GM21825 (cell line): ENCODE data around the gene DIP2B.

ENCODE experiments used
- ATAC-seq: cut with Tn5 transposase; IDR thresholded peaks from one replicate; pipeline ENCODE4 v1.9.1; 2021; ENCODE audit warnings: mild to moderate bottlenecking, moderate library complexity; ENCODE audit not compliant: unreplicated experiment

Gene DIP2B

DNA sequence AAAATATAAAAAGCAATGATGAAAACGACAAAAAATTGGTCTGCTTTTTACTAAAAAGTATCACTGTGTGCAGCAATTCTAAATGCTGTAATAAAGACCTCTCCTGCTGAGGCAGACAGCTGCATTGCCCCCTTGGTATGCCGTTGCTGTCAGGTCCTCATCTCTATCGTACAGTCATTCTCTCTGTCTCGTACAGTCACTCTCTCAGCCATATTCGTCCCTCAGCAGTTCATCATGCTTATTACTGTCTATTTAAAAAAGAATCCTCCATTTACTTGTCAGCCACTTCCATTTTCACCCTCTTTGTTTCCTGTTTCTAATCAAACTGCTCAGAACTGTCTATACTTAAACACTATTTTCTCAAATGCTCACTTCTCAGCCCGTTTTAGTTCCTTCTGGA is 123.6 kb downstream of the DIP2B start:
- no peak for ATAC-seq

DNA sequence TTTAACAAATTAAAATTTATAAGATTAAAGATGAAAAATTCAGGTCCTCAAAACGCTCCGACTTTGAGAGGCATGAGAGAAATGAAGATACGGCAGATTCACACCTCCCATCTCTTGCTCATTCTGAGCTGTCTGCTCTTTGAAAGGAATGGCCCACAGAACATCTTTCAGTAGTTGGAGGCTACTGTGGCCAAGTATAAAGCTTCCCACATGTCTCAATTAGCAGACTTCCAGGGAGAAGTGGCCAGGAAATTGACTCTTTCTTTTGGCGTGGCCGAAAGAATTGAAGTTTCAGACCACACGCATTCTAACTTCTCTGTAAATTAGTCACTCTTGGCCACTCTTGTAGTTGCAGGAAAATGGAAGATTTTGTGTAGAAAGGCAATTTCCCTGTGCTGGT is 129.2 kb downstream of the DIP2B start:
- no peak for ATAC-seq

DNA sequence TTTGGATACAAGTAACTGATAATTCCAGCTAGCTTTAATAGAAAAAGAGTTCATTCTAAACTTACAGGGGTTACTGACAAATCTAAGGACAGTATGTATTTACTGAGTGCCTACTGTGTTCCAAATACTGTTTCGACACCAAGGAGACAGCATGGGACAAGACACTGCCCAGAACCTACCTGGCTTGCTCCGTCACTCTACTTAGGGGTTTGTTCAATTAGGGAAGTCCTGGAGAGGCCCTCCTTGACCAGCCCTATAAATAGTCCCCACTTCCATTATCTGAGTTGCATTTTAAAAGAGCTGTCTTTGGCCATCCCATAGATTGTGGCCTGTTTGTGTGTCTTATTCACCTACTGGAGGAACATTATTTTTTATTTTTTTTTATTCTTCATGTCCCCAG is 129.6 kb downstream of the DIP2B start:
- ATAC-seq: no peak

DNA sequence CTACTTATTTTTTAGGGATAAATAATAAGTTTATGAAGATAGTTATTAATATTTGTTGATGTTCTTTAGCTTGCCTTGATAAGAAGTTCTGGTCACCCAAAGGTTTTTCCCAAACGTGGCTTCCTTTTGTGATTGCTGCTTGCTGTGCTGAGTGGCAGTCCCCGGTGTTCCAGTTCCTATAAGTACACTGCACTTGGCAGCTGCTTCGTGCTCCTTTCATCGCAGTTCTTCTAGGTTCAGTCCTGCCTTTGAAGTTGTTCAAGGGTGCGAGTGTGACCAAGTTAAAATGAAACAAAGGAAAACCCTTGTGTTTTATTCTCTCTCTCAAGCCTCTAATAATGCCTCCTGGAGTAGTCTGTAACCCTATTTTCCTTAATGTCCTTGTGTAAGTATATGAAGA is 130.6 kb downstream of the DIP2B start:
- ATAC-seq: no peak

DNA sequence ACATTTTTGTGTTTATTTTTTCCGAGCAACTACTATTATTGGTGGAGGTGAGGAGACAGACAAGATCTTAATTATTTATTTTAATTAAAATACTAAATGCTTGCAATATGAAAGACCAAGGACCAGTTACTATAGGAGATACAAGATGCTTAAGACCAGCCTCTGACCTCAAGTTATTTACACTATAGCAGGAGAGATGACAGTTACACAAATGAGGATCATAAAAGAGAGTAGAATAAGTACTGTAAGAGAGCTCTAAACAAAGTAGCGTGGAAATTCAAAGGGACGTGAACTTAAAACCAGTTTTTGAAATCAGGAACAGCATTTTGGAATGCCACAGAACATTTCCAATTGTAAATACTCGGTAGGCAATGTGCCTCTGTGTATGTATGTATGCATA is 131.1 kb downstream of the DIP2B start:
- no peak for ATAC-seq

DNA sequence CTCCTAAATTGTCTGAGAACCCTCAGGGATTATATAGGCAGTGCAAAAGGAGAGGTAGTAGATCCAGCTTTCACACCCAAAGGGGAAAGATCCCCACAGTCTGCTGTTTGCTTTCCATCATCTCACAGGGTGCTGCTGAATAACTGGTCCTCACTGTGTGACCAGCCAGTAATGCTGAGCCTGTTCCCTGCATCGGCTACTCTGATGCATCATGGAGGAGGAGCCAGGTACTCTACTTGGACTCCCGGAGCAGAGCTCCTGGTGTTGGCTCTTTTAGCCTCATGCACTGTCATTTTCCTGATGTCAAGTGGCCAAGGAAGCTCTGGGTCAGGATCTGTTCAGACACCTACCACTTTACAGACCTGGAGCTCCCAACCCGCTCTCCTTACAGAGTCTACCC is 131.7 kb downstream of the DIP2B start:
- ATAC-seq: no peak

DNA sequence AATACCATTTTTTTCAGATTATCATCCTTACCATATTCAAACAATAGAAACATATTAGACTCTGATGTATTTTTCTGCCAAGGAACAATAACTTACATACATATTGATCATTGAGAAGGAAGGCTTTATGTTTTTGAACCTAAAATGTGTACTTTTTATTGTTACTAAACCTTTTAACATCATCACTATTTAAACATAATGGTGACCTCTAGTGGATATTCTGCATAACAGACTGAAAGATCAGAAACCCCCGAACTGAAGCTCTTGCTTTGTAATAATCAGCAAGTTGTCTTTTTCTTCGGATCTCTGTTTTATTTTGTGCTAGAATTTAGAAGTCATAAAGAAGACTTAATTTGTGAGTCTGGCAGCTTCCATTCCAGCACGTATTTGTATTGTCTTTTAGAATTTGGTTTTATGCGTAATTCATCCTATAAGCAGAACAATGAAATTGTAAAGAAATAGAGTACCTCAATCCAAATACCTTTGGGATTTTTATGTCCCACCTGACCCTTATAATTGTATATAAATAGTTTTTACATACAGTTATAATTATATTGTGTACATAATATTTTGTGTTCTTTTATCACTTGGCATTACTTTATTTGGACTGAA is 133.2 kb downstream of the DIP2B start:
- ATAC-seq: no peak

DNA sequence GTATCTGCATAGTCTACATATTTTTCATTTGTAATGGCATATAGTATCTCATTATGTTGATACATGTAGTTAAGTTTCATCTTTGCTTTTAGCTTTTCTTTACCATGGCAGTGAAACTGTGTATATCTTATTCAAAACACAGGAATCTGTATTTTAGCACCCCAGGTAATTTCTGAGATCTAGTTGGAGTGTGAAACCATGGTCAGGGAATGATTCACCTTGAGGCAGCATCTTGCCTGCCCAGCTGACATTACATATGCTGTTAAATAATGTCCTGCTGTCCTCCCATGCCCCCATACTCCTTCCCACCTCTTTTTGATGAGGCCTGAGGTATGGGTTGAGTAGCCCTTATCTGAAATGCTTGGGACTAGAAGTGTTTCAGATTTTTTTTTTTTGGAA is 133.7 kb downstream of the DIP2B start:
- ATAC-seq: no peak

DNA sequence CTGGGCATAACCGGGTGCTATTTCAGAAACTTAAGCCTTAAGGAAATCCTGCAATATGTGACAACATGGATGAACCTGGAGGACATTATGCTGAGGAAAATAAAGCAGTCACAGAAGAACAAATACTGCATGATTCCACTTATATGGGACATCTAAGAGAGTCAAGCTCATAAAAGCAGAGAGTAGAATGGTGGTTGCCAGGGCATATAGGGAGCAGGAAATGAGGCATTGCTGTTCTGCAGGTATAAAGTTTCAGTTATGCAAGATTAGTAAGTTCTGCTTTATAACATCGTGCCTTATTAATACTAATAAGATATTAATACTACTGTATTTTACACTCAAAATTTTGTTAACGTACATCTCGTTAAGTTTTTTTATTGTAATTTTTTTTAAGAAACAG is 134.9 kb downstream of the DIP2B start:
- ATAC-seq: no peak

DNA sequence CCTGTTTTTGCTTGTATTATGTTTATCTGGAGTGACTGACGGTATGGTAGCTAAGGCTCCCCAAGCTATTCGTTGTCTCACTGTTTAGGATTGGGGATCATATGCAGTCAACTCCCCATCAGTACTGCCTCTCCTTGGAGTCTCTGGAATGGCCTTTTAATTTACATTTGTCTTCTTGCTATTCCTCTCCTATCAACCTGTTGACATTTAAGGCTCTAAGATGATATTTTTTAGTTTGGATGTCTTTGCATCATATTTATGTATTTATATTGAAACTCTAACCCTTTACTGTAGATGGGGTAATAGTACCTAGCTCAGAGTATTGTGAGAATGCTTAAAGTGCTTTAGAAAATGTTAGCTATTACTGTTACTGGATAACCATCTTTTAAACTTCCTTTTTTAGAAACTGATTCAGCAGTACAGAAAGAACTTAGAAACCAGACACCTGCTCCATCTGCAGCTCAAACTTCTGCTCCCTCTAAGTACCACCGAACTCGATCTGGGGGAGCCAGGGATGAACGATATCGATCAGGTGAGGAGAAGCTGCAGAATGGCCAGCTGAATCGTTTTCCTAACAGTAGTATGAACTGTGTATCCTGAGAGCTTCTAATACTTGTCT is 135.6 kb downstream of the DIP2B start:
- ATAC-seq: no peak

DNA sequence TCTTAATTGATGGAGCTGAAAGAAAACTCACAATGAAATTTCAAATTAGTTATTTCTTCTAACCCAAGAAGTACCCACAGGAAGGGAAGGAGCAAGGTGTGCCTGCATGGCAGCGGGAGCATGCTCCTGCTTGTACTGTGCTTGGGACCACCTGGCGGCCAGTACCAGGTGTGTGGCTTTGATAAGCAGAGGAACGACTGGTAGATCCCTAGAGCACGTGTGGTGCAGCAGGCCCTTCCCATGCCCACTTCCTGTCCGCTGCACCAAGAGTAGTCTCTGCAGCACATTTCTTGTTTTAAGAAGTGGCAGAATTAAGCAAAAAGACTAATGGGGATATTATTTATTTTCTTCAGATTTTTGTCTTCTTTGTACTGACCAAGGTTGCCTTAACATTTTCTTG is 136.8 kb downstream of the DIP2B start:
- no peak for ATAC-seq

DNA sequence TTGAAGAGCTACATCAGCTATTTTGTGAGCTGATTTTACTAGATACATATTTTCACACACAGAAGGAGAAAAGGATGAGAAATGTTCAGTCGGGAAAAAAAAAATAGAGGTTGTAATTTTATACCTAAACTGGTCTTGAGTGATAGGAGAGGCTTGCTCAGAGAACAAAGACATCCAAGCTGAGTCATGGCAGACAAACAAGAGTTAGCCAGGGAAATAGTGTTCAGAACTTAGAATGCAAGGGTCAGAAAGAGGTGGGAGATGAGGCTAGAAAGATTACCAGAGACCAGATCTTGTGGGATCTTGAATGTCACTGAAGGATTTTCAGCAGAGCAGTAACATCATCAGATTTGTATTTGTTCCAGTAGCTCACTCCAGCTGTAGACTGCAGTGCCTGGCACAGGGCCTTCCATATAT is 137.3 kb downstream of the DIP2B start:
- no peak for ATAC-seq

DNA sequence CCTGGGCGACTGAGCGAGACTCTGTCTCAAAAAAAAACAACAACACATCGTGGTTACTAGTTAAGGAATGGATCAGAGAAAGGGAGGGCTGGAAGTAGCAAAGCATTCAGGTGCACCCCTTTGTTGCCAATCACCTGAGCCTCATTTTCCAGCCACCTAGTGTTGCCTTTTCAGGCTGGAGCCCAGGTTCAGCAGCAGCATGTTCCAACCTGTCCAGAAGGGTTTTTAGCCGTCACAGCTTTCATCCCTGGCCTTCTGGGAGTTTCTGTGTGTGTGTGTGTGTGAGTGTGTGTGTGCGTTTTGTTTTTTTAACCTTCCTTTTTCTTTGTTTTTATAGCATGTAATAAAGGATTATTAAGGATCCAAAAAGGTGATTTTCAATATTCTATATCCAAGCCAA is 138.0 kb downstream of the DIP2B start:
- no peak for ATAC-seq

DNA sequence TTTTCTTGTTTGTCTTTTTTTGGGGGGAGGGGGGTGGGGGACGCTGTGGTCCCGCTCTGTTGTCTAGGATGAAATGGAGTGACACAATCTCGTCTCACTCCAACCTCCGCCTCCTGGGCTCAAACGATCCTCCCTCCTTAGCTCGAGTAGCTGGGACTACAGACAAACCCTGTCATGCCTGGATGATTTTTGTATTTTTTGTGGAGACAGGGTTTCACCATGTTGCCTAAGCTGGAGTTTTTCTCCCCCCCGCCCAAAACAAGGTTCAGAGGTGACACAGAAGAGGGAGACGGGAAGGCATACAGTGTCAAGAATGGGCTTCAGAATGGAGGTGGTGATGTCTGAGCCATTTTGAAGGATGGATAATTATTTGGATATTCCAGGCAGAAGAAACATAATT is 142.2 kb downstream of the DIP2B start:
- no peak for ATAC-seq

DNA sequence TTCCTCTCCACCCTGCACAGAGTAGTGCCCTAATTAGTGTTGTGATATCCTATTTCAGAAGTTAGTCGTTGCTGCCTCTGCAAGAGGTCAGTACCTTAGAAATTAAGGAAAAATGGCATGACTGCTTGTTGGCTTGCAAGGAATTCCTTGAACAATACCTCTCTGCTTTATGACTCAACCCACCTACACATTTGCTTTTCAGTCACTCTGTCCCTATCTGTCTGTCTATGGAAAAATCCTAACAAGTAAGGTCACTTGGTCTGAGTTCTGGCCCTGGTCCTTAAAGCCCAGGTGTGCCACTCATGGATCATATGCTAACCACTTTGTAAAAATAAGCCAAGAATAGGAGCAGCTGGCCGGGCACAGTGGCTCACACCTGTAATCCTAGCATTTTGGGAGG is 142.7 kb downstream of the DIP2B start:
- no peak for ATAC-seq

DNA sequence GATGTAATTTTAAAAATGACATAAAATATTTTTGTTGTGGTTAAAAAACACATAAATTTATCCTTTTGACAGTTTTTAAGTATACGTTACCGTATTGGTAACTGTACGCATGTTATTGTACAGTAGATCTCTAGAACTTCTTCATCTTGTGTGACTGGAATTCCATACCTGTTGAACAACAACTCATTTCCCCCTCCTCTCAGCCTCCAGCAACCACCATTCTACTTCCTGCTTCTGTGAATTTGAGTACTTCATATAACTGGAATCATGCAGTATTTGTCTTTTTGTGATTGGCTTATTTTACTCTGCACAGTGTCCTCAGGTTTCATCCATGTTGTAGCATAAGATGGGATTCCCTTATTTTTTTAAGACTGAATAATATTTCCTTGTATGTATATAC is 145.5 kb downstream of the DIP2B start:
- ATAC-seq: no peak

DNA sequence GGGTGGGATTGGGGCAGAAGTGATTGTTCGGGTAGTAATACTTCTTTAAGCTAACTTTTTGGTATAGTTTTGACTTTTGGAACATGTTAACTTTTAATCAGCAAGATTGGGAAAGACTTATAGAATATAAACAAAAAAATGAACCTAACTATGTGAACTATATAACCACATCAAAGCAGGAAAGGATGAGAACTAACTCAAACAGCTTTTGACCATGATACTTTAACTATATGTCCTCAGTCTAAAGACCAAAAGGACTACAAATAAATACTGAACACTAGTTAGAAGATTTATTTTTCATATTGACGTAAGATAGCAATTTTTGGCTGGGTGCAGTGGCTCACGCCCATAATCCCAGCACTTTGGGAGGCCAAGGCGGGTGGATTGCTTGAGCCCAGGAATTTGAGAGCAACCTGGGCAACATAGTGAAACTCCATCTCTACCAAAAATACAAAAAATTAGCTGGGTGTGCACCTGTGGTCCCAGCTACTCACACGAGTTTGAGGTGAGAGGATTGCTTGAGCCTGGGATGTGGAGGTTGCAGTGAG is 150.7 kb downstream of the DIP2B start:
- no peak for ATAC-seq

DNA sequence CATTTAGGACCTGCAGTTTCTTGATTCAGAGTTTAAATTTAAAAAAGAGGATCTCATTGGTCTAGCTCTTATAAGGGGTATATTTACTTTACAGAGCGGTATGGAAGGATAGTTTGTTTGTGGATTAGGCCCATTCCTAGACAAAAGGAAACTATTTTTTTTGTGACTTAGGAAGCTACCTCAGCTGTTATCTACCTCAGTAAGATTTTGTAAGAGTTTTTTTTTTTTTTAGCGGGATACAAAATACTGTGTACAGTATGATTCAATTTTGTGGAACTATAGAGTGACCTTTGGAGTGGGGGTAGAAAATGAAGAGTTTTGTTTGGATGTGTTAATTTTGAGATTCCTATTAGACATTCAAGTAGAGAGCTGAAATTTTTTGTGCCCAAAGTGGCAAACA is 154.5 kb downstream of the DIP2B start:
- no peak for ATAC-seq

DNA sequence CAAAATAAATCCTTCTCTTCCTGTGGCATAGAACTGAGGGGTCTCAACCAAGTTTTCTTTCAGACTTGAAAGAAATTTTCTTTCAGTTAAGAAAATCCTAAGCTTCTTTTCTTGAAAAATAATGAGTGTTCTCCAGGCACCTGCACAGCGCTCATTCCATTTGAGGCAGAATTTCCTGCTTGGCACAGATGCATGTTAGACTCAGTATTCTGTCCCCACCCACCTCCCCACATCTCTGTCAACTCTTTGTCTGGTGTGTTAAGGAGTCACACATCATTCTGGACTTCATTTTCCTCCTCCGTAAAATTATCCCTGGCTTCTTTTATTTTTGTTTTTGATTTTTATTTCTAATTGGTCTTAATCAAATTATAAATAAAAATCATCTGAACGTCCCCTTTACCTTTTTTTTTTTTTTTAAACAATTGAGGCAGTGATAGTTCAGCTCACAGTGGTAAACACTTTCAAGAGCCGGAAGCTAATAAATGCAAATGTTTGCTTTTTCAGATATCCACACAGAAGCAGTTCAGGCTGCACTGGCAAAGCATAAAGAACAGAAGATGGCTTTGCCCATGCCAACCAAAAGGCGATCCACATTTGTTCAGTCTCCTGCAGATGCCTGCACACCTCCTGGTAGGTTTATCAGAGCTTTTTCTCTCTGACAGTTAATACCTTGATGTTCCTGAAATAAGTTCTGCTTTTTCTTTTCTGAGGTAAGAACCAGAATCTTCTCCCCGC is 155.1 kb downstream of the DIP2B start:
- ATAC-seq: no peak

DNA sequence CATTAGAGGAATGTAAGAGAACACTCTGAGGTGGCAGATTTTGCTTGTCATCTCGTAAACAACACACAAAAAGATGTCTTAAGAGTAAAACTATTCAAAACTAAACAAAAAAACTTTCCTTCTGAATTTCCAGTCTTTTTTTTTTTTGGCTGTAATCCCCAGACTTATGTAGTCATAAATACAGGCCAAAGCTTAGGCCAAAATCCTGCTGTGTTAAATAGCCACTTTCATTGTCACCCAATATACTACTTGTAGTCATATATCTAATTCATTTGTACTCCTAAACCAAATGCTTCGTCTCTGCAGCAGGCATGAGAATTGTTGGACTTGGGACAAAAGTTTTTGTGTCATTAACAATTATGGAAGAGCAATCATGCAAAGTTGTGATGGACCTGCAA is 155.6 kb downstream of the DIP2B start:
- ATAC-seq: no peak

DNA sequence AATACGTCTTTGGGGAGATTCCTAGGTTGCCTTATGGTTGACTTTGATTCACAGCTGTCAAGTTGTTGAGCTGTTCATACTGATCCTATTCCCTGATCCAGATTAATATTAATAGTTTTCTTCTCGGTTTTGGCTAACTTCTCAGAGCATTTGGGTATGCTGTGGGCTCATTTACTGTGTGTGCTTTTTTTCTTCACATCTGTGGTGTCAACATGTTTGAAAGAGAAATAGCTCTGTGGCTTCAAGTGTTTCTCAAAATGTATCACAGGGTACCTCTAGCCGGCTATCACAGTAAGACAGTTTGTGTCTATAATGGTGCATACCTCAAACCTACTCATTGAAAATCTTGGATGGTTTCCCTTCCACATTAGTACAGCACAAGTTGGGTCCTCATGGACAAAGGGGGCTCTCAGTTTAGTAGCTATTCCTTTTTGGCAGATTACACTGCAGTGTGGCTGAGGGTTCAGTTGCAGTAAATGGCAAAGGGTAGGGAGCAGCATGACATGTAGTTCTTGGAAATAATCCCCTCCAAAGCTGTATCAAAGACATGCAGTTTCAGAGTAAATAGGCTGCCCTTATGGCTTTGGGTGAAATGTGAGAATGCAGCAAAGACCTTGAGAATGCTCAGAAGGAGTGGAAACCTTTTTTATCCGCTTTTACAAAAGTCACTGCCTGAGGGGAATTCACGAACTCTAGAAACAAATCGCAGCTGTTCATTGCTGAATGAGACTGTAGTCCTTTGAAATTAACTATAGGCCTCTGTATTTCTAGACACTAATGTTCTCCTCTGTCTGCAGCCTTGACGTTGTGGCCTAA is 156.7 kb downstream of the DIP2B start:
- ATAC-seq: no peak
